GM19035 (cell line): ENCODE data around the gene ERGIC1.
"Not testable (repeated sequence)": the region's sequence is repeated elsewhere in the genome, so short reads cannot be mapped to it uniquely, and the experiment has no call there.

Experiments
- ATAC-seq: cut with Tn5 transposase; IDR thresholded peaks from one replicate; pipeline ENCODE4 v1.9.1; 2021; ENCODE audit not compliant: unreplicated experiment

Gene ERGIC1

GRCh38 chr5:172800088-172800551 is 33.9 kb upstream of the ERGIC1 start:
- no peak for ATAC-seq

- ATAC-seq = no peak
These were observed 32.8 kb upstream of the ERGIC1 start for GRCh38 chr5:172801179-172801671.

GRCh38 chr5:172802112-172802511 is 31.9 kb upstream of the ERGIC1 start:
- ATAC-seq = no peak

GRCh38 chr5:172802567-172803176 is 31.4 kb upstream of the ERGIC1 start:
- ATAC-seq = no peak

- ATAC-seq = no peak
These were observed 28.9 kb upstream of the ERGIC1 start for GRCh38 chr5:172805018-172805683.

GRCh38 chr5:172805736-172806255 is 28.3 kb upstream of the ERGIC1 start:
- no peak for ATAC-seq

GRCh38 chr5:172806897-172807672 is 27.0 kb upstream of the ERGIC1 start:
- peak; percentile 88 for ATAC-seq

- ATAC-seq = no peak
These were observed 26.2 kb upstream of the ERGIC1 start for GRCh38 chr5:172807766-172808311.

- ATAC-seq = no peak
These were observed 24.3 kb upstream of the ERGIC1 start for GRCh38 chr5:172809774-172810173.

- not testable (repeated sequence) for ATAC-seq
These were observed 23.1 kb upstream of the ERGIC1 start for GRCh38 chr5:172810996-172811395.

GRCh38 chr5:172815631-172816030 is 18.4 kb upstream of the ERGIC1 start:
- no peak for ATAC-seq

GRCh38 chr5:172816925-172817562 is 17.0 kb upstream of the ERGIC1 start:
- ATAC-seq = no peak

GRCh38 chr5:172817664-172818063 is 16.4 kb upstream of the ERGIC1 start:
- no peak for ATAC-seq

GRCh38 chr5:172818081-172818480 is 16.0 kb upstream of the ERGIC1 start:
- no peak for ATAC-seq

- no peak for ATAC-seq
These were observed 14.5 kb upstream of the ERGIC1 start for GRCh38 chr5:172819569-172819968.

GRCh38 chr5:172820046-172820767 is 13.8 kb upstream of the ERGIC1 start:
- ATAC-seq = no peak

GRCh38 chr5:172821340-172821985 is 12.6 kb upstream of the ERGIC1 start:
- ATAC-seq = no peak

GRCh38 chr5:172823840-172824362 is 10.2 kb upstream of the ERGIC1 start:
- no peak for ATAC-seq

- ATAC-seq = no peak
These were observed 8.3 kb upstream of the ERGIC1 start for GRCh38 chr5:172825610-172826204.
